HG03520 (cell line): ENCODE data around the gene CBFA2T3.

Experiments
- ATAC-seq: cut with Tn5 transposase; IDR thresholded peaks from one replicate; pipeline ENCODE4 v1.9.1; 2021; ENCODE audit warnings: mild to moderate bottlenecking, moderate library complexity; ENCODE audit not compliant: unreplicated experiment

The CBFA2T3 gene

GRCh38 chr16:88999457-89000206 is 22.6 kb upstream of the CBFA2T3 start:
- no peak for ATAC-seq

GRCh38 chr16:88995746-88996535 is 18.9 kb upstream of the CBFA2T3 start:
- no peak for ATAC-seq

- ATAC-seq: no peak
These were observed 18.2 kb upstream of the CBFA2T3 start for GRCh38 chr16:88995194-88995593.

- ATAC-seq: no peak
These were observed 17.7 kb upstream of the CBFA2T3 start for GRCh38 chr16:88994695-88995094.

GRCh38 chr16:88993946-88994600 is 17.1 kb upstream of the CBFA2T3 start:
- ATAC-seq: no peak

GRCh38 chr16:88993166-88993761 is 16.3 kb upstream of the CBFA2T3 start:
- no peak for ATAC-seq

- ATAC-seq: no peak
These were observed 15.6 kb upstream of the CBFA2T3 start for GRCh38 chr16:88992351-88993165.

GRCh38 chr16:88991813-88992350 is 14.9 kb upstream of the CBFA2T3 start:
- ATAC-seq: no peak

GRCh38 chr16:88989852-88990547 is 13.0 kb upstream of the CBFA2T3 start:
- ATAC-seq: no peak

GRCh38 chr16:88988980-88989811 is 12.2 kb upstream of the CBFA2T3 start:
- no peak for ATAC-seq

- ATAC-seq: no peak
These were observed 8.5 kb upstream of the CBFA2T3 start for GRCh38 chr16:88985521-88985920.

GRCh38 chr16:88983771-88984687 is 7.0 kb upstream of the CBFA2T3 start:
- no peak for ATAC-seq

- no peak for ATAC-seq
These were observed 6.2 kb upstream of the CBFA2T3 start for GRCh38 chr16:88983165-88983564.

GRCh38 chr16:88982286-88983084 is 5.5 kb upstream of the CBFA2T3 start:
- no peak for ATAC-seq

GRCh38 chr16:88979353-88980015 is 2.5 kb upstream of the CBFA2T3 start:
- ATAC-seq: no peak

GRCh38 chr16:88978608-88979346 is 1.8 kb upstream of the CBFA2T3 start:
- ATAC-seq: peak; percentile 41
